ENCODE results near the gene TNRC6A. TPM values are rescaled to one million over a fixed set of nuclear protein-coding genes. Genes with fewer than 3 reads are reported as not detected.
"Not testable (repeated sequence)": the region's sequence is repeated elsewhere in the genome, so short reads cannot be mapped to it uniquely, and the experiment has no call there.

TNRC6A gene
- total RNA-seq, 4 donors from 2014 or later: 26.3 to 120 (median 49.2) TPM

- H3K4me1 ChIP-seq: peaks cover 46% of the 10 kb centered on the region
- no peaks in the 10 kb centered on the region for H3K27me3 ChIP-seq
- no peaks in the 10 kb centered on the region for H3K9me3 ChIP-seq
- WGBS: 93% methylated on average over 3 of the region's 3 CpGs
- TF ChIP-seq CTCF (IDR thresholded peaks at IDR 0.05) (no peak), EP300 (IDR thresholded peaks at IDR 0.05) (no peak), POLR2A (IDR thresholded peaks at IDR 0.05) (no peak), POLR2AphosphoS5 (IDR thresholded peaks at IDR 0.05) (no peak)
- H3K36me3 ChIP-seq: peaks cover 1% of the 10 kb centered on the region
- no peak overlapping the region for H3K27ac ChIP-seq
- H3K4me3 ChIP-seq: no peak overlapping the region
- no peak for DNase-seq (ENCODE audit: low spot score in 2 of 2)
Observed at GRCh38 chr16:24738895-24739294, 9.4 kb downstream of the TNRC6A start.

- Histone ChIP-seq H3K9me3 (no peaks in the 10 kb centered on the region), H3K36me3 (no peaks in the 10 kb centered on the region), H3K4me1 (peaks cover 56% of the 10 kb centered on the region), H3K27me3 (no peaks in the 10 kb centered on the region), H3K4me3 (no peak overlapping the region), H3K27ac (no peak overlapping the region)
- DNase-seq (ENCODE audit: low spot score in 2 of 2): no peak
- 90% methylated on average over 4 of the region's 4 CpGs for WGBS
- no peak for TF ChIP-seq EP300 (IDR thresholded peaks at IDR 0.05)
- TF ChIP-seq POLR2A (IDR thresholded peaks at IDR 0.05): no peak
- TF ChIP-seq POLR2AphosphoS5 (IDR thresholded peaks at IDR 0.05): no peak
- no peak for TF ChIP-seq CTCF (IDR thresholded peaks at IDR 0.05)
Observed at GRCh38 chr16:24741862-24742261, 12.4 kb downstream of the TNRC6A start.

- WGBS: 94% methylated on average over 8 of the region's 8 CpGs
- not testable (repeated sequence) for H3K36me3 ChIP-seq; H3K9me3 ChIP-seq; H3K27ac ChIP-seq; H3K4me3 ChIP-seq; H3K27me3 ChIP-seq; DNase-seq (ENCODE audit: low spot score in 2 of 2)
- H3K4me1 ChIP-seq: peaks cover 56% of the 10 kb centered on the region
Observed at GRCh38 chr16:24742610-24743009, 13.2 kb downstream of the TNRC6A start.

GRCh38 chr16:24745391-24745790, 15.9 kb downstream of the TNRC6A start:
- Histone ChIP-seq H3K36me3 (no peaks in the 10 kb centered on the region), H3K27ac (no peak overlapping the region), H3K9me3 (no peaks in the 10 kb centered on the region), H3K4me1 (peaks cover 61% of the 10 kb centered on the region), H3K27me3 (no peaks in the 10 kb centered on the region), H3K4me3 (no peak overlapping the region)
- TF ChIP-seq CTCF (IDR thresholded peaks at IDR 0.05): no peak
- TF ChIP-seq POLR2A (IDR thresholded peaks at IDR 0.05): no peak
- TF ChIP-seq EP300 (IDR thresholded peaks at IDR 0.05): no peak
- no peak for TF ChIP-seq POLR2AphosphoS5 (IDR thresholded peaks at IDR 0.05)
- DNase-seq (ENCODE audit: low spot score in 2 of 2): no peak

GRCh38 chr16:24745791-24746190, 16.3 kb downstream of the TNRC6A start:
- H3K36me3 ChIP-seq: no peaks in the 10 kb centered on the region
- 93% methylated on average over 2 of the region's 2 CpGs for WGBS
- H3K4me1 ChIP-seq: peaks cover 59% of the 10 kb centered on the region
- DNase-seq (ENCODE audit: low spot score in 2 of 2): no peak
- no peaks in the 10 kb centered on the region for H3K27me3 ChIP-seq
- no peak for TF ChIP-seq POLR2AphosphoS5 (IDR thresholded peaks at IDR 0.05)
- no peak for TF ChIP-seq CTCF (IDR thresholded peaks at IDR 0.05)
- TF ChIP-seq POLR2A (IDR thresholded peaks at IDR 0.05): no peak
- no peak for TF ChIP-seq EP300 (IDR thresholded peaks at IDR 0.05)
- no peak overlapping the region for H3K4me3 ChIP-seq
- no peak overlapping the region for H3K27ac ChIP-seq
- H3K9me3 ChIP-seq: no peaks in the 10 kb centered on the region

GRCh38 chr16:24747441-24747840, 18.0 kb downstream of the TNRC6A start:
- Histone ChIP-seq H3K9me3 (no peaks in the 10 kb centered on the region), H3K4me1 (peaks cover 59% of the 10 kb centered on the region), H3K27me3 (no peaks in the 10 kb centered on the region), H3K4me3 (no peak overlapping the region), H3K27ac (no peak overlapping the region), H3K36me3 (no peaks in the 10 kb centered on the region)
- WGBS: 68% methylated on average over 2 of the region's 2 CpGs
- TF ChIP-seq POLR2A (IDR thresholded peaks at IDR 0.05) (no peak), EP300 (IDR thresholded peaks at IDR 0.05) (no peak), CTCF (IDR thresholded peaks at IDR 0.05) (no peak), POLR2AphosphoS5 (IDR thresholded peaks at IDR 0.05) (no peak)
- DNase-seq (ENCODE audit: low spot score in 2 of 2): no peak
